Keratinocyte (primary cell): ENCODE data around the gene HDAC7. TPM values are rescaled to one million over a fixed set of nuclear protein-coding genes. Genes with fewer than 3 reads are reported as not detected.
A peak's percentile ranks its signal among the peaks of the same experiment; 100 is the strongest.

Experiments used
- DNase-seq: peaks from one replicate; pipeline ENCODE4 v3.0.0-alpha.2; 2011; ENCODE audit warnings: low read depth, missing footprints, low spot score
- FAIRE-seq: peaks from 2 replicates; lab custom pipeline; 2011; peaks lifted over from hg19 to GRCh38; lab: Jason Lieb, UNC
- H2AFZ ChIP-seq: 2 replicates; pipeline ENCODE4 v1.6.0; 2012; ENCODE audit warnings: low read length, control low read depth, inconsistent platforms; ENCODE audit not compliant: control insufficient read depth
- H3K27ac ChIP-seq: 2 replicates; pipeline ENCODE4 v1.5.1; 2011; ENCODE audit warnings: low read length; ENCODE audit not compliant: control insufficient read depth, insufficient read depth
- H3K27me3 ChIP-seq: 3 replicates; pipeline ENCODE4 v1.6.0; 2011; ENCODE audit warnings: low read length; ENCODE audit not compliant: control insufficient read depth, insufficient read depth; ENCODE audit errors: extremely low read depth
- H3K36me3 ChIP-seq, 2 experiments: 2 replicates in 1 of 2; 3 replicates in 1 of 2; pipeline ENCODE4 v1.5.1; 2011; ENCODE audit warnings: low read length in 2 of 2, mild to moderate bottlenecking in 1 of 2; ENCODE audit not compliant: control insufficient read depth in 2 of 2, insufficient read depth in 2 of 2; ENCODE audit errors: extremely low read depth in 1 of 2
- H3K4me1 ChIP-seq: 3 replicates; pipeline ENCODE4 v1.5.1; 2011; ENCODE audit warnings: low read length; ENCODE audit not compliant: control insufficient read depth, insufficient read depth; ENCODE audit errors: extremely low read depth
- H3K4me2 ChIP-seq: 3 replicates; pipeline ENCODE4 v1.6.0; 2011; ENCODE audit warnings: low read depth, low read length; ENCODE audit not compliant: control insufficient read depth, insufficient read depth; ENCODE audit errors: extremely low read depth
- H3K4me3 ChIP-seq, 3 experiments: fragments of 200-600 bp in 1 of 3; sonication (generic) in 1 of 3; 2 replicates in 2 of 3; 3 replicates in 1 of 3; pipeline ENCODE4 v1.5.1; 2011 to 2016; ENCODE audit warnings: low read length in 3 of 3, mild to moderate bottlenecking in 3 of 3, control low read depth in 2 of 3, inconsistent platforms in 1 of 3, low read depth in 1 of 3, mixed read lengths in 1 of 3, mixed run types in 1 of 3, moderate library complexity in 1 of 3; ENCODE audit not compliant: control insufficient read depth in 2 of 3, insufficient read depth in 2 of 3; ENCODE audit errors: extremely low read depth in 1 of 3
- H3K79me2 ChIP-seq: 2 replicates; pipeline ENCODE4 v1.6.0; 2012; ENCODE audit warnings: low read length; ENCODE audit not compliant: control insufficient read depth, insufficient read depth
- H3K9ac ChIP-seq: 3 replicates; pipeline ENCODE4 v1.6.0; 2011; ENCODE audit warnings: low read length; ENCODE audit not compliant: control insufficient read depth, insufficient read depth; ENCODE audit errors: extremely low read depth
- H3K9me1 ChIP-seq: 3 replicates; pipeline ENCODE4 v1.6.0; 2011; ENCODE audit warnings: low read length; ENCODE audit not compliant: control insufficient read depth, insufficient read depth; ENCODE audit errors: extremely low read depth
- H3K9me3 ChIP-seq: 2 replicates; pipeline ENCODE4 v1.5.1; 2012; ENCODE audit warnings: low read depth, low read length; ENCODE audit not compliant: control insufficient read depth
- H4K20me1 ChIP-seq: 3 replicates; pipeline ENCODE4 v1.6.0; 2011; ENCODE audit warnings: low read length; ENCODE audit not compliant: control insufficient read depth, insufficient read depth; ENCODE audit errors: extremely low read depth
- EZH2 ChIP-seq: IDR thresholded peaks from one replicate; pipeline ENCODE4 v1.6.1; 2012; ENCODE audit warnings: inconsistent platforms, mild to moderate bottlenecking, low read length, moderate library complexity
- dilution Hi-C: fragments of 300-500 bp; cut with MboI; formaldehyde crosslinking; loops from one replicate; pipeline ENCODE4 v1.7.0; 2020; ENCODE audit warnings: low sequenced_read_pairs; ENCODE audit not compliant: extremely low pct_ligation_motif_present
- polyA plus RNA-seq, 5 experiments: library from polyadenylated mRNA; depleted of rRNA in 3 of 5; stranded (reverse) in 3 of 5; stranded (forward) in 1 of 5; unstranded in 1 of 5; fragments of >200 nt; gene quantifications; 1 replicate in 1 of 5; 2 replicates in 3 of 5; 3 replicates in 1 of 5; pipeline versions ENCODE4 v1.2.1 to v1.2.3, GENCODE V29; 2011 to 2012; ENCODE audit warnings: missing spikeins in 2 of 5, low read depth in 1 of 5, low replicate concordance in 1 of 5
- TF ChIP-seq, protein P1 (sequence below), 3 experiments: IDR thresholded peaks in 1 of 3; conservative IDR thresholded peaks in 1 of 3; optimal IDR thresholded peaks in 1 of 3; 2 replicates in 2 of 3; 3 replicates in 1 of 3; pipeline versions ENCODE3 to v1.5.1; 2011; ENCODE audit warnings: low read length in 3 of 3, mild to moderate bottlenecking in 3 of 3, moderate library complexity in 2 of 3, control low read depth in 1 of 3, inconsistent platforms in 1 of 3; ENCODE audit not compliant: insufficient read depth in 2 of 3; ENCODE audit errors: extremely low read depth in 1 of 3

The HDAC7 gene
- polyA plus RNA-seq, 1 donor (not counting 4 experiments of a cell fraction or from before 2014, with no cell fraction given), result 17.0 TPM

DNA sequence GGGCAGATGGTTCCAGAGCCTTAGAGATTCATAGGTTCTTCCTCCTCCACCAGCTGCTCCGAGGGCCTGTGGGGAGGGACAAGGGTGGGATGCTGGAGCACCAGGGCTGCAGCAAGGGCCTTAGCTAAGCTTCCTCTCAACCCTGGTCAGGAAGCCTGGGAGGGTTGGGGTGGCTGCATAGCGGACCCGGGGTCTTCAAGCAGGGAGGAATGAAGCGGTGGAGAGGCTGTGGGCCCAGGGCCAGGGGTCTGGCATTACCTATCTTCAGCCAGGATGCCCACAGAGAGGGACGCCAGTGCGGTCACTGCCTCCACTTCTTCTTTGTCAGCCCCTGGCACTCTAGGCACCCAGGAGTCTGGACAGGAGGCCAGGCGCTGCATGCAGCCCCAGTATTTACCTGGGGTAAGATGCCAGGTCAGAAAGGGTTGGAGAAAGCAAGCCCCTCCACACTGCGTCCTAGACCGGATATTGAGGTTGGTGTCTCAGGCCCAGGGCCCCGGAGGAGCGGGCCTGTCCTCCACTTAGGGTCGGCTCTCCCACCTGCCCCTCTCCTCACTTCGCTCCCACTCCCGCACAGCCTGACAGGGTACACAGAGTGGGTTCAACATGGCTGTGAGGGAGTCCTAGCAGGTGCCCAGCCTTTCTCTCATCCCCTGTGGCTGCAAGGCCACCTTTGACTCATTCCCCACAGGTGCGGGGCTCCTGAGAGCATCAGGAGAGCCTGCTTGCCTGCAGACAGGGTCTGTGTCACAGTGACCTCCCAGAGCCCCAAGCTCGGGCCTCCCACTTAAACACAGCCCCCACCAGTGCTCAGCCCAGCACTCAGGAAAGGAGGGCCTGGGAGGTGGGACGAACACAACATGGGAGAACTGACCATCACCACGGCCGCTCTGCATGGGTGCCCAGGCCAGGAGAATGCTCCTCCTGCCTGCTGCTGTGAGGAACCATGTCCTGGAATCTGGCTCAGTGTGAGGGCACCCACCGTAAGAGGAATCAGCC is 35.6 kb downstream of the HDAC7 start:
- peaks cover 35 to 55% of the 10 kb centered on the region in 2 experiments for H3K36me3 ChIP-seq
- TF ChIP-seq EZH2, result no peak
- TF ChIP-seq, protein P1, sequence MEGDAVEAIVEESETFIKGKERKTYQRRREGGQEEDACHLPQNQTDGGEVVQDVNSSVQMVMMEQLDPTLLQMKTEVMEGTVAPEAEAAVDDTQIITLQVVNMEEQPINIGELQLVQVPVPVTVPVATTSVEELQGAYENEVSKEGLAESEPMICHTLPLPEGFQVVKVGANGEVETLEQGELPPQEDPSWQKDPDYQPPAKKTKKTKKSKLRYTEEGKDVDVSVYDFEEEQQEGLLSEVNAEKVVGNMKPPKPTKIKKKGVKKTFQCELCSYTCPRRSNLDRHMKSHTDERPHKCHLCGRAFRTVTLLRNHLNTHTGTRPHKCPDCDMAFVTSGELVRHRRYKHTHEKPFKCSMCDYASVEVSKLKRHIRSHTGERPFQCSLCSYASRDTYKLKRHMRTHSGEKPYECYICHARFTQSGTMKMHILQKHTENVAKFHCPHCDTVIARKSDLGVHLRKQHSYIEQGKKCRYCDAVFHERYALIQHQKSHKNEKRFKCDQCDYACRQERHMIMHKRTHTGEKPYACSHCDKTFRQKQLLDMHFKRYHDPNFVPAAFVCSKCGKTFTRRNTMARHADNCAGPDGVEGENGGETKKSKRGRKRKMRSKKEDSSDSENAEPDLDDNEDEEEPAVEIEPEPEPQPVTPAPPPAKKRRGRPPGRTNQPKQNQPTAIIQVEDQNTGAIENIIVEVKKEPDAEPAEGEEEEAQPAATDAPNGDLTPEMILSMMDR (optimal IDR thresholded peaks at IDR 0.05 in 1 of 3, IDR thresholded peaks at IDR 0.05 in 1 of 3, conservative IDR thresholded peaks at IDR 0.05 in 1 of 3; ENCODE audit: extremely low read depth in 1 of 3, insufficient read depth in 2 of 3, low read length in 3 of 3), result no peak

DNA sequence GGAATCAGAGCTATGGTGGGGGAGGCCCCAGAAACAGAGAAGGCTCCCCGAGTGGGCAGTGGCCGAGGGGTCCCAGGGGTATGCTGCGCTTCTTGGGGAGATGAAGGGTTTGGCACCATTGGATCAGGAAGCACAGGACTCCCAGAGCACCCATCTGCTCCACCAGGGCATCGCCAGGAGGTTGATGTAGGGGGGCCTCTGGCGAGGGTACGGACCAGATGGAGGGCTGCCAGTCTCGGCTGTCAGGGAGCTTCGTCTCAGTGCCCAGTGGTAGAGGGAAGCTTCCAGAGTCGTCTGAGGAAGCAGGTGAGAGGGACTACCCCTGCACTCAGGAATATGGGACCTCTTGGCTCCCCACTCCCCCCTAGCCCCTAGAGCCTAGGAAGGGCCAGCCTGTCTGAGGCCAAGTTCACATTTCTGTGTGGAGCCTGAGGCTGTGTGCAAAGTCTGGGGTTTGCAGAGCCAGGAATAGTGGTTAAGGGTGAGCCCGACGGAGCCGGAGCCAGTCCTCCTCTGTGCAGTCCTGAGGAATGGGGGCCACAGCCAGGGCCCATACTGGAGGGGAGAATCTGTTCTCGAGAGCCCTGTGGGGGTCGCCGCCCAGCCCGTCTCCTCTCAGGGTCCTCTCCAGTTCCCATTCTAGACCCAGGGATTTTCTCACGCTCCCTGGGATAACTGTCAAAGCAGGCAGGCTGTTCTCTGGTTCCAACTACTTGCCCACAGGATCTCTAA is 36.5 kb downstream of the HDAC7 start:
- TF ChIP-seq EZH2, result no peak
- TF ChIP-seq, protein P1 (optimal IDR thresholded peaks at IDR 0.05 in 1 of 3, IDR thresholded peaks at IDR 0.05 in 1 of 3, conservative IDR thresholded peaks at IDR 0.05 in 1 of 3; ENCODE audit: extremely low read depth in 1 of 3, insufficient read depth in 2 of 3, low read length in 3 of 3), result no peak
- DNase-seq (no peak), FAIRE-seq (no peak)
- H3K9me1 ChIP-seq, result no peaks in the 10 kb centered on the region
- H3K27ac ChIP-seq, result peak overlapping the region; percentile 50
- H3K9me3 ChIP-seq, result no peaks in the 10 kb centered on the region
- H3K9ac ChIP-seq, result peak overlapping the region; percentile 40
- no peaks in the 10 kb centered on the region for H3K79me2 ChIP-seq
- peaks cover 27 to 47% of the 10 kb centered on the region in 2 experiments for H3K36me3 ChIP-seq
- no peak overlapping the region for H2AFZ ChIP-seq
- H3K4me2 ChIP-seq, result peak overlapping the region; percentile 44
- H3K27me3 ChIP-seq, result no peaks in the 10 kb centered on the region
- dilution Hi-C loops, result no loop called here
- no peaks in the 10 kb centered on the region for H4K20me1 ChIP-seq
- peaks cover 23% of the 10 kb centered on the region for H3K4me1 ChIP-seq
- no peak overlapping the region for H3K4me3 ChIP-seq

More for the DNA sequence above, 35.6 kb downstream of the HDAC7 start:
- no peaks in the 10 kb centered on the region for H3K9me3 ChIP-seq
- FAIRE-seq (no peak), DNase-seq (no peak)
- no peaks in the 10 kb centered on the region for H3K27me3 ChIP-seq
- no peak overlapping the region for H2AFZ ChIP-seq
- no peak overlapping the region for H3K9ac ChIP-seq
- no peaks in the 10 kb centered on the region for H3K9me1 ChIP-seq
- H3K4me3 ChIP-seq, result no peak overlapping the region
- no peaks in the 10 kb centered on the region for H3K79me2 ChIP-seq
- H3K4me2 ChIP-seq, result no peak overlapping the region
- H3K4me1 ChIP-seq, result peaks cover 23% of the 10 kb centered on the region
- dilution Hi-C loops, result no loop called here
- no peak overlapping the region for H3K27ac ChIP-seq
- no peaks in the 10 kb centered on the region for H4K20me1 ChIP-seq
